ENCODE measurements around the gene SMAGP.
"Not testable (repeated sequence)": the region's sequence is repeated elsewhere in the genome, so short reads cannot be mapped to it uniquely, and the experiment has no call there.

The SMAGP gene

DNA sequence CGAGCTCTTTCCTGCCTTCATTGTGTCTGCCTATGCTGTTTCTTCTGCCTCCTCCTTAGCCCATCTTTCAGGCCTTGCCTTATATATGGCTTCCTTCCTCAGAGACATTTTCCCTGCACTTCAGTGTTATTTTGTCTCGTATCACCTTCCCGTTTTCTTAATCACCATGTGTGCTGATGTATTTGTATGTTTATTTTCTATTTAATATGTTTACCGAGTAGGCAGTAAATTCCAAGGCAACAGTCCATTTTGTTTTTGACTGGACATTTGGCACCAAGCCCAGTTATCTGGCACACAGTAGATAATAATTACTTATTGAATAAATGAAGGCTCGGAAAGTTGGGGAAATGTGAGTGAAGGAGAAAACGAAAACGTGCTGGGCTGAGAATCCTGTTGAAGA, 47.8 kb downstream of the SMAGP start:
- no peak for DNase-seq

DNA sequence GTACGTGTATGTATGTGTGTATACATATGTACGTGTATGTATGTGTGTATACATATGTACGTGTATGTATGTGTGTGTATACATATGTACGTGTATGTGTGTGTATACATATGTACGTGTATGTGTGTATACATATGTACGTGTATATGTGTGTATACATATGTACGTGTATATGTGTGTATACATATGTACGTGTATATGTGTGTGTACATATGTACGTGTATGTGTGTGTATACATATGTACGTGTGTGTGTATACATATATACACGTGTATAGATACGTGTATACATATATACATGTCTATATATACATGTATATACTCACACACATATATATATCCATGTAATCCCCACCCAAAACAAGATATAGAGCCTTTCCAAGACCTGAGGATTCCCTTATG, 50.4 kb downstream of the SMAGP start:
- DNase-seq = not testable (repeated sequence)

DNA sequence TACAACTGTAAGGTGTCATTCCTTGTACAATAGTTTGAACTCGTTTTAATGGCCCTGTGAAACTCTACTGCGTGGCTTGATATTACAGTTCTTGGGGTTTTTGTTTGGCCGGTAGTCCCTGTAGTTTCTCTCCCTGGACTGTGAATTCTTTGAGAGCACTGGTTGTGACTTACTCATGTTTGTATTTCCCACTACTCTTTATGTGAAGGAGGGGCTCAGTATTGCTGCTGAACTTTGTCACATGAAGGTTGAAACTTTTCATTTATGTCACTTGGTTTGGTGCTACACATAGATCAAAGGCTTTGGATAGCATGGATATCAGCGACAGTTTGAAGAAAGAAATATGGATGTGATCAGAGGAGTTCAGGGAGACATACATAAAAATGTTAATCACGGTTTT, 50.9 kb downstream of the SMAGP start:
- DNase-seq = no peak

DNA sequence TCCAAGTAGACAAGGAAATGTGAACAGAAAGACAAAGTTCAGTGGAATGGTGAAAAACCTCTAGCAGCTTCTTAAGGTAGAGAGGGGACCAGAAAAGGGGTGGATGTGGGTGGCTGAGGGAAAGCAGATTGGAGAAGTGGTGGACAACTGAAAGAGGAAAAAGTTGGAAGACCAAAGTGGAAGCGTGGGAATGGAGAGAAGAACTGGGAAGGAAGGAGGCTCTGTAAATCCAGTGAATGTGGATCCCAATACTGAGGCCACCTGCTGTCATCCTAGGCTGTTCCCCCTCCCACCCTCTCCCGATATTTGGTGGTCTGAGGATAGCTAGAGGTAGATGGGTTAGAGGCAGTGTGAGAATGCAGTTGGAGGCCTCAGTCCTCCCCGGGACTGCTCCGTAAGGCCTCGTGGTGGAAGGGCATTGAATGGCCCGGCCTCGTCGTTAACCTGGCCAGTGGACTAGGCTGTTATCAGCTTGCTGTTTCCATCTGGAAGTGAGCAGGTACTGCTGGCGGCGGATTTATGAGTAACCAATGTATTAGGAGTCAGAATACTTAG, 51.5 kb downstream of the SMAGP start:
- no peak for DNase-seq

GRCh38 chr12:51217968-51218606, 52.1 kb downstream of the SMAGP start, which contains the start of gene POU6F1:
TSS of gene POU6F1 (minus strand) at chr12:51218062. CDS start at chr12:51206836, 11,226 bp downstream.
- peak; percentile 23 for DNase-seq

DNA sequence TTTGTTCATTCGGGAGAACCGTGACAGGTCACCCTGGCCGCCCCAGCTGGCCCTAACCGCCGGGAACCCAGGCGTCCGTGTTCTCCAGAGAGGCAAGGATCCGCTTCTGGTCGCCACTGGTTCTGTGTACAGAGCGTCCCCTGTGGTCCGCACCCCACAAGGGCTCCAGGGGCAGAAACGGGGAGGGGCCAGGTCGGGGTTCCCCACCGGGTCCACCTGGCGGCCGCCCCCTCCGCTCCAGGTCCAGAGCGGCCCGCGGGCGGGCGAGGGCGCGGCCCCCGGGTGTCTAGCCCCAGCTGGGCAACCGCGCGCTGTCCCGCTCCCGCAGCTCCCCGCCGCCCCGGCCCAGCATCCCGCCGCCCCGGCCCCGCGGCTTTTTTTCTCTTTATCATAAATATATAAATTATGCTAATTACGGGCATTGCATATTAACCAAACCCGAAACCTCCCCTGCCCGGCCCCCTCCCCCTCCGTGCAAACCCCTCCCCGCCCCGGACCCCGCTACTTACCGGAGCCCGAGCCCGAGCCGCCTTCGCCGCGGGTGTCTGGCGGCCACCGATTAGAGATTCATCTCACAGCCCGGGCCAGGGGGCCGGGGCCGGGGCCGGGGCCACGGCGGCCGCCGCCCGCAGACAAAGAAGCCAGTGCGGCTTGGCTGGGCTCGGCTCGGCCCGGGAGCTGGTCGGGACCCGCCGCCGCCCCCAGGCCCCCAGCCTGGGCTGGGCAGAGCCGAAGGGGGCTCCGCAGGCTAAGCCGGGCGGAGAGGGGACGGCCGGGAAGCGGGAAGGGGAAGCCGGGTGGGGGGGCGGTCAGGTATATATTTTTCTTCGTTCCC, 52.9 kb downstream of the SMAGP start:
- no peak for DNase-seq

- no peak for DNase-seq
Measured at GRCh38 chr12:51216642-51217041, 53.6 kb downstream of the SMAGP start.

- no peak for DNase-seq
Measured at GRCh38 chr12:51214895-51215294, 55.3 kb downstream of the SMAGP start.

- DNase-seq = no peak
Measured at GRCh38 chr12:51210690-51211395, 59.4 kb downstream of the SMAGP start.

- DNase-seq = no peak
Measured at GRCh38 chr12:51209259-51209658, 61.0 kb downstream of the SMAGP start.

DNA sequence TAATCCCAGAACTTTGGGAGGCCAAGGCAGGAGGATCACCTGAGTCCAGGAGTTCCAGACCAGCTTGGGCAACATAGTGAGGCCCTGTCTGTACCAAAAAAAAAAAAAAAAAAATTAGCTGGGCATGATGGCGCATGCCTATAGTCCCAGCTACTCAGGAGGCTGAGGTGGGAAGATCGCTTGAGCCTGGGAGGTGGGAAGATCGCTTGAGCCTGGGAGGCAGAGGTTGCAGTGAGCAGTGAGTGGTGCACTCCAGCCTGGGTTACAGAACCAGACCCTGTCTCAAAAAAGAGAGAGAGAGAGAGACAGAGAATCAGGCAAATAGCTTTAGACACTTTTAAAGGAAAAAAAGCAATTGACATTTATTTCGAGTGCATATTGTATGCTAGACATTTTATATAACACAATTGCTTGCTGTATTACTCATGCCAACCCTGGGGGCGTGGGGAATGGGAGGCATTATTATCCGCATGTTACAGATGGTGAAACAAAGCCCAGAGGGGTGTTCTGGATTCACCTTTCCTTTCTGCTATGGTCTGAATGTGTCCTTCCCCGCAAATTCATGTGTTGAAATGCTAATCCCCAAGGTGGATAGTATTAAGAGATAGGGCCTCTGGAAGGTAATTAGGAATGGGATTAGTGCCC, 62.1 kb downstream of the SMAGP start:
- DNase-seq = no peak

GRCh38 chr12:51205350-51205749, 64.9 kb downstream of the SMAGP start:
- DNase-seq = no peak

DNA sequence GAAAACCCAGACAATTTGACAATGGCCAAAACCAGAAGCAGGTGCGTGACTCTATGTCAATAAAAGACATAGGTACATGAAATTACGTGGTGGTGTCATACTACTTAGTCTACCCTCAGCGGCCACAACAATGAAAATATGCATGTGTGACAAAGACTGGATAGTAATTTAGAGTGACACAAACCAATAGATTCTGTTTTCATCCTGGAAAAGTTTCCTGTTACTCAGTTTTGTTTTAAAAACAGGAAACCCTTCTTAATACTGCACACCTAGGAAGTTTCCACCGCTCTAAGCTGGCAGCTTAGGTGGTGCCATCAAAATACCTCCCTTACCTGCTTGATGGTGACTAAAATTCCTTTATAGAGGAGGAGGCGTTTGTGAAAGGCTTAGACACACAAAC, 67.5 kb downstream of the SMAGP start:
- no peak for DNase-seq

DNA sequence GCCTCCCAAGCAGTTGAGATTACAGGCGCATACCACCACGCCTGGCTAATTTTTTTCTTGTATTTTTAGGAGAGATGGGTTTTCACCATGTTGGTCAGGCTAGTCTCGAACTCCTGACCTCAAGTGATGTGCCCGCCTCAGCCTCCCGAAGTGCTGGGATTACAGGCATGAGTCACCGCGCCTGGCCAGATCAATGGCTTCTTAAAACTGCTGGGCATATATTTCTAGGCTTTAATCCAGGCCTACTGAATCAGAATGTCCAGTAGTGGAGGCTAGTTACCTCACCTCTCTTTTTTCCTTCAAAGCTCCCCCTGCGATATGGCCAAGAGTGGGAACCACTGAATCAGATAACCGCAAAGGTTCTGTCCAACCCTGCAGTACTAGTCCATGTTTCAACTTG, 69.4 kb downstream of the SMAGP start:
- DNase-seq = no peak

GRCh38 chr12:51200156-51200555, 70.1 kb downstream of the SMAGP start:
- no peak for DNase-seq

- no peak for DNase-seq
Measured at GRCh38 chr12:51199366-51199945, 70.8 kb downstream of the SMAGP start.

DNA sequence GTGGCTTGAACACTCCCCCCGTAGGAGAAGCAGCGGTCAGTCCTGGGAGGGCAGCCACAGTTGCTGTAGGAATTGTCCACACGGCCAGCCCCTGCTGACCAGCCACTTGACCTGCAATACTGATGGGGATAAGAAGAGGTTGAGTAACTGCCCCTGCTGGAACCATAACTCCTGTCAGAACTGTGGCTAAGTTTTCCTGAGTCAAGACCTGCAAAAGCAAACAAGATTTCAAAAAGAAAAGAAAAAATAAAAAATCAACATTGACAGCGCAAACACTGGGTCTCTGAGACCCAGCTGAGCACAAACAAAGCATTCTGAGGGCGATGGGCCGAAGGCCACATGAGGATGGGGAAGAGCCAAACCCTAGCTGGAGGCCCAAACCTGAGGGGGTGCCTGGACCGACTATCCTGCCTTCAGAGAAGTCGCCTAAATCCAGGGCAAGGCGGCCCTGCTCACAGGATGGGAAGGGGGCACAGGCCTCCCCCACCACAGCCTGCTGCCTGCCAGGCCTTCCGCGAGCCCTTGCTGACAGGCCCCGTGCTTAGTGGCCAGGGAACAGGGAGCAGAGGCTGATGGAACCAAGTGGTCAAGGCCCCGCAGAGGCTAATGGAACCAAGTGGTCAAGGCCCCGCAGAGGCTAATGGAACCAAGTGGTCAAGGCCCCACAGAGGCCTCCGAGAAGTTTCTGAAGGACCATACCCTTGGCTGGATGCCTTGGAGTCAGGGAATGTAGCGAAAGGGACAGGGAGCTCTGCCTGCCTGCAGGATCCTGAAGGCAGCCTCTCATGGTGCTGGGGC, 71.4 kb downstream of the SMAGP start:
- no peak for DNase-seq

- no peak for DNase-seq
Measured at GRCh38 chr12:51197736-51198567, 72.3 kb downstream of the SMAGP start.

DNA sequence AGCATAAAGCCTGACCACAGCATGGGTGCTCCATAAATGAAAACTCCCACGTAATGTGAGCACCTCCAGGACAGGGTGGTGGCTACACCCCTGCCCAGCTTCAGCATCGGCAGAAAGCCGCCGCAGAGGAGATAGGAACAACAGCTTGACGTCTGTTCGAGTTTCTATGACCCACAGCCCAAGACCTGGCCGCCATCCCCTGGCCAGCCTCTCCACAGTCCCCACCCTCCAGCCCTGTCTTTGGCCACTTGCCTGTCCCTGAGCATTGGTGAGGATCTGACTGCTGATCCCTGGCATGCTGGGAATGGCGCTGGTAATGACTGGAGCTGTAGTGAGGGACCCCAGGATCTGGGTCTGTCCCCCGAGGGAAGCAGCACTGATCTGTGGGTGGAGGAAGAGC, 73.7 kb downstream of the SMAGP start:
- DNase-seq = no peak

- DNase-seq = no peak
Measured at GRCh38 chr12:51195841-51196240, 74.4 kb downstream of the SMAGP start.

Data from NCI-H1694 treated with DMSO at 0.1 percent for 48 hours (cell line).